SU-DHL-6 (cell line): Measurements from ENCODE around the gene FADS1.

Experiments used
- EZH2phosphoT487 ChIP-seq: fragments of 200-600 bp; sonication (generic), shearing (Covaris generic); conservative IDR thresholded peaks from 2 replicates; pipeline ENCODE4 v1.6.1; 2018; ENCODE audit warnings: mild to moderate bottlenecking, antibody characterized with exemption, low read length, moderate library complexity, mixed read lengths
- TF ChIP-seq, protein P1 (sequence below): fragments of 200-600 bp; sonication (generic); IDR thresholded peaks from one replicate; pipeline ENCODE4 v1.5.1; 2017; ENCODE audit warnings: antibody characterized with exemption, mild to moderate bottlenecking, low read length, moderate library complexity; ENCODE audit not compliant: insufficient read depth, poor library complexity, severe bottlenecking

GRCh38 chr11:61771195-61771894 is 45.5 kb downstream of the FADS1 start:
- TF ChIP-seq, protein P1, sequence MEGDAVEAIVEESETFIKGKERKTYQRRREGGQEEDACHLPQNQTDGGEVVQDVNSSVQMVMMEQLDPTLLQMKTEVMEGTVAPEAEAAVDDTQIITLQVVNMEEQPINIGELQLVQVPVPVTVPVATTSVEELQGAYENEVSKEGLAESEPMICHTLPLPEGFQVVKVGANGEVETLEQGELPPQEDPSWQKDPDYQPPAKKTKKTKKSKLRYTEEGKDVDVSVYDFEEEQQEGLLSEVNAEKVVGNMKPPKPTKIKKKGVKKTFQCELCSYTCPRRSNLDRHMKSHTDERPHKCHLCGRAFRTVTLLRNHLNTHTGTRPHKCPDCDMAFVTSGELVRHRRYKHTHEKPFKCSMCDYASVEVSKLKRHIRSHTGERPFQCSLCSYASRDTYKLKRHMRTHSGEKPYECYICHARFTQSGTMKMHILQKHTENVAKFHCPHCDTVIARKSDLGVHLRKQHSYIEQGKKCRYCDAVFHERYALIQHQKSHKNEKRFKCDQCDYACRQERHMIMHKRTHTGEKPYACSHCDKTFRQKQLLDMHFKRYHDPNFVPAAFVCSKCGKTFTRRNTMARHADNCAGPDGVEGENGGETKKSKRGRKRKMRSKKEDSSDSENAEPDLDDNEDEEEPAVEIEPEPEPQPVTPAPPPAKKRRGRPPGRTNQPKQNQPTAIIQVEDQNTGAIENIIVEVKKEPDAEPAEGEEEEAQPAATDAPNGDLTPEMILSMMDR: no peak
- TF ChIP-seq EZH2phosphoT487: no peak
